ENCODE data around the gene S100A10.

S100A10 gene

DNA sequence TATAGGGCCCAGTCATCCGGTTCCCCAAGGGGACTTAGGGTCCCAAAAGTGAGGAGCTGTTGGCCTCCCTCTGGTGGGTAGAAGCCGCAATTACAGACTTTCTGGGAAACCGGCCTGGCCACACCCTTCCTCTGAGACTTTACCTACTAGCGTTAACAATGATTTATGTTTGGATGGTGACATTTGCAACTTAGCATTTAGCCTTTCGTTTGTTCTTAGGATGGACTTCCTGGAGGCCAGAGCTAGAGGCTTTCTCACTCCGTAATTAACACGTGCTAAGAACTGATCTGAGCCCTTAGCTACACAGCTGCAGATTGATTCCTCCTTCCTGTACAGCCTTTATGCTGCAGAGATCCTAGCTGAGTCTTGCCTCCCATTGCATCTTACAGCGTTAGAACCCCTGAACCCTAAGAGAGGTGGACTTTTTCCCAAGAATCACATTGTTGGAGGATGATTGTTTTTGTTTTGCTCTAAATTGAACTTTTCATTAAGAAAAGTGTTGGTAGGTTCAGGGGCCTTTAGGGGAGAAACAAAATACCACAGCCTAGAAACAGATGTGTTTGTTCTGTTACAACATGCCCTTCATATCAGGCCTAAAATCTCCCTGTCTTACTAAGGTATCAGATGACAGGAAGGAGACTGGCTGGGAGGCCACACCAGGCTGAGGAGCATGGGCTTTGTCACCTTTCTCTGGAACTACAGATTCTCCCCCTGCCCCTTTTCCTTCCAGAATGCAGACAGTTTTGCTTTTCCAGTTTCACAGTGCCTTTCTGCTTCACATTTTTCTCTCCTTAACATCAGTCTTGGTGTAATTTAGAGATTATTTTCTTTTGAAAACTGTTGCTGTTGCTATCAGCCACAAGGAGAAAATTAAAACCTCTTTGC, 41.2 kb upstream of the S100A10 start:
- peak; percentile 79 for TF ChIP-seq CTCF (IDR thresholded peaks at IDR 0.05)

DNA sequence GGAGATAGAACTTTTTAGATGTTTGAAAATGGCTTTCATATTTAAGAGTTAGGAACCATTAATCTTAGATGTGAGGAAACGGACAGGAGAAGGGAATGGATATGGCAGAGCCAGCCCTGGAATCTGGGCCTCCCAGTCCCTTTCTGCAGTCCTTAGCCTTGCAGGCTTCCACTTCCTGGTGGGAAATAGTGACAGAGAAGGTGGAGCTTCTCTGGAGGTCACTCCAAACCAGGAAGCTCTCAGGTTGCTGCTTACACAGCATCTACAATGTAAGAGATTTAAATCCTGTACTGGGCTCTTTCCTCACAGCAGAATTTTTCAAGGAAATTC, 40.6 kb upstream of the S100A10 start:
- no peak for TF ChIP-seq CTCF (IDR thresholded peaks at IDR 0.05)

DNA sequence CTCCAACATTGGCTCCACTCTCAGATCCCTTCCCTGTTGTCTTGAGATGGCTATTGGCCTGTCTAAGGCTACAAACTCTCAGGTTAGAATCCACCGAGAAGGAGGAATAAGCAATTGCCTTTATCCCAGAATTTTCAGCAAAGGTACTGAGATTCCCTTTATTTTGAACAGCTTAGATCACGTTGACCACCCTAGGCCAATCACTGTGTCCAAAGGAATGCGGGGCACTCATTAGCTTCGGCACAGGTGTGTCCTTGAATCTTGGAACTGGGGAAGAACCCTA, 36.2 kb upstream of the S100A10 start:
- no peak for TF ChIP-seq CTCF (IDR thresholded peaks at IDR 0.05)

- TF ChIP-seq CTCF (IDR thresholded peaks at IDR 0.05): no peak
Observed at GRCh38 chr1:152029144-152029928, 35.7 kb upstream of the S100A10 start.

GRCh38 chr1:152026895-152027294, 33.2 kb upstream of the S100A10 start:
- TF ChIP-seq CTCF (IDR thresholded peaks at IDR 0.05): no peak

GRCh38 chr1:152024223-152024622, 30.6 kb upstream of the S100A10 start:
- TF ChIP-seq CTCF (IDR thresholded peaks at IDR 0.05): no peak

DNA sequence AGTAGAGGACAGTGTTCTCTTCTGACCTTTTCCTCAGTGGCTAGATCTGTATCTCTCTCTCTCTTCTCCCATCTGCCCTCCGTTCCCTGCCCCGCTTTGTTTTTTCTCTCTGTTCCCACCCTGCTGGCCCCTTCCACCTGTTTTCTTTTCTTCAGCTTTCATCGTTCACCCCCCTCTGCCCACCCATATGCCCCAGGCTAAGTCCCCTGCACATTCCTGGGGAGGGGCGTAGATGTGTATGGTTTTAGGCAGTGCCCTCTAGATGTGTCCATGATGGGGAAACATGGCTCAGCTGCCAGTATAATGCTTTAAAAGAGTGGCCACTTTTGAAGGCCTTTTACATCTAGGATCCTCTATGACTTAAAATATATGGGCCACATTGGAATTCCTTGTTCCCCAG, 29.6 kb upstream of the S100A10 start:
- TF ChIP-seq CTCF (IDR thresholded peaks at IDR 0.05): no peak

Measured in LNCAP (cell line).